Right renal pelvis (tissue), 4 donors: ENCODE measurements around the gene SUCO. TPM values are rescaled to one million over a fixed set of nuclear protein-coding genes. Genes with fewer than 3 reads are reported as not detected.
"Not testable (repeated sequence)": the region's sequence is repeated elsewhere in the genome, so short reads cannot be mapped to it uniquely, and the experiment has no call there.

Experiments used
- DNase-seq, 4 donors: peaks; one replicate each; pipeline ENCODE4 v3.0.0-alpha.2; 2013; ENCODE audit warnings: low read depth in 4 of 4, low spot score in 3 of 4, missing footprints in 1 of 4
- polyA plus RNA-seq, 4 donors: library from polyadenylated mRNA; unstranded; fragments of 120-200 nt; gene quantifications; one replicate each; pipeline ENCODE4 v1.2.1, GENCODE V29; 2013; ENCODE audit not compliant: insufficient read length in 4 of 4

SUCO gene
- polyA plus RNA-seq, 4 donors = 55.1 to 69.7 (median 65.1) TPM

DNA sequence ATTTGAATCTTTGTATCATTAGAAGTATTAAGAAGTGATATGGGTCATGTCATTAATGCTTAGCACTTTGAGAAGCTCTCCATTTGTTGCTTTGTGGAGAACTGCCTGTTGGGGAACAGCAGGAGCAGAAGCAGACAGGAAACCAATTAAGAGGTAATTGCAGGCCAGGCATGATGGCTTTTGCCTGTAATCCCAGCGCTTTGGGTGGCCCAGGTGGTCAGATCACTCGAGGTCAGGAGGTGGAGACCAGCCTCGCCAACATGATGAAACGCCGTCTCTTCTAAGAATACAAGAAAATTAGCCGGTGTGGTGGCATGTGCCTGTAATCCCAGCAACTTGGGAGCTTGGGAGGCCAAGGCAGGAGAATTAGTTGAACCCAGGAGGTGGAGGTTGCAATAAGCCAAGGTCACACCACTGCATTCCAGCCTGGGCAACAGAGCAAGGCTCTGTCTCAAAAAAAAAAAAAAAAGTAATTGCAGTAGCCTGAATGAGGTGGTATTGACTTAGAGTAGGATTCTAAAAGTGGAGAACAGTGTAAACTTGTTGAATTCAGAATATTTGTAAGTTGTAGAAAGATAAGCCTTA is 68.2 kb downstream of the SUCO start:
- no peak for DNase-seq

DNA sequence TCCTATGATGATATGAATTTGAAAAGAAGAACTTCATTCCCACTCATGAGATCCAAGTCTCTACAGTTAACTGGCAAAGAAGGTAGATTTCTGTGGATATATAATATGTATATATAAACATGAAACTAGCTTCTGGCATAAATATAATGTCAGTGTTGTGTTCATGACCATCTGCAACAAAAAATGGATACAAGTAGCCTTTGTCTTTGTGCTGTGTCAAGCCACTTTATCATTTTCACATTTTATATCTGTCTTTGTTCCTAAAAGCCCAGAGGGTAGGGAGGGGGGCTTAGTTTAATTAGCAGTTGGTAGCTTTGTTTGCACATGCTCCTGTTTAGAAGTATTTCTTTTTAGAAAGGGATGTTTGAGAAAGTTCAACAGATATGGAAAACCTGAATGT is 69.8 kb downstream of the SUCO start:
- DNase-seq = no peak

DNA sequence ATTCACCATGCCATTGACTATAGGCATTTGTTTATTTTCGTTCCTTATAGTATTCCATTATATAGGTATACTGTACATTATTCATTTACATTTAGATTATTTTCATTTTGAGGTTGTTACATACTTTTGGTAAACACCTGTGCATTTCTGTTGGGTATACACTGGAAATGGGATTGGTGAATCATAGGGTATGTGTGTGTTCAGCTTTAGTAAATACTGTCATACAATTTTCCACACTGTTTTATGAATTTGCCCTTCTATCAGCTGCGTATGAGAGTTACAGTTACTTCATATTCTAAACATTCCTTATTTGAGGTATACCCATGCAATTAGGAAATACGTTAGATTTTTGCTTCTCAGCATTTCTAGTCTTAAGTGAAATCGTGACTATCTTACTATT is 70.9 kb downstream of the SUCO start:
- no peak for DNase-seq

DNA sequence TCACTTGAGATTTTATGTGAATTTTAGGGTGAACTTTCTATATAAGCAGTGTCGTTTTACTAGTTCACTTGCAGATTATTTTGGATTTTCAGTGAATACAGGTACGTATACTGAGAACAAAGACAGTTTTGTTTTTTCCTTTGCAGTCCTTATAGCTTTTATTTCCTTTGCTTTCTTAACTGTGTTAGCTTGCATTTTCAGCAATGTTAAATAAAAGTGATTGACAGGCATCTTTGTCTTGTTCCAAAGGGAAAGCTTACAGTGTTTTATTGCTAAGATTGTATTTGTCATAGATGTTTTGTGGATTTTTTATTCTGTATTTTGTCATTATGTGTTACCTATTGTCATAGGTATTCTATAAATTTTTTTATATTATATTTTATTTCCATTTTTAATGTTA is 72.7 kb downstream of the SUCO start:
- no peak for DNase-seq

DNA sequence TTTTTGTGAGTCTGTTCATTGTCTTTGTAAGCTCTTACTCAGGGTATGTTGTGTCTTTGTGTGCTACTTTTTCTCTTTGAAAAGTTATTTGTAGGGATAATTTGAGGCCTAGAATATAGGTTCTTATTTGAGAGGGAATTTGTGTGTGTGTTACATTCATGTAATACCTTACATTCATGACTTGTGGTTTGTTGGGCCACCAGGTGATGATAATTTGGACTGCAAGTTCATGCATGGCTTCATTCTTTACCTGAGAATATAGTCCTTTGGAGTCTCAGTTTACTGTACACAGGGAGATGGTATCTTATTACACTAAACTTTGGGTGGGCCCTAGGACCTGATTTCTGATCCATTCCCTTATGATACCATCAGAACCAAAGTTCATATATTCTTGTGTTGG is 74.2 kb downstream of the SUCO start:
- DNase-seq = no peak

DNA sequence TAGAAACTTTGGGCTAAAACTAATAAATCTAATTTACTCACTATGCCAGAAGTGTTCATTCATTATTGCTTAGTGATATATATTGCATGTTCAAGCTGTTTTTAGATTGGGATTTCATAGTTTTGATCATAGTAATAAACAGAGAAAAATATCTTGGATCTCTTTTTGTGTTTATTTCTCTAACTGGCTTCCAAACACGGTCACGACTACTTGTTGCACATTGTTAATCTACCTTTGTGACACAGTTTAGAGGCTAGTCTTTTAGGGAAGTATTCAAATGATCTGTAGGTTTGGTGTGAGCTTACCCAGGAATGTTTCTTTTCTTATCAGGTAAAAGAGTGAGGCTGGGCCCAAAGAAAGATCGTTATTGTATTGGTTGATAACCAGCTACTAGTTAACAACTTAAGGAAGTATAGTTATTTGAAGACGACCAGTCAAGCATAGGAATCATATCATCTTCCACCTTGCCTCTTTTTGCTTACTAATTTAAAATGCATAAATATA is 75.2 kb downstream of the SUCO start:
- DNase-seq = no peak

DNA sequence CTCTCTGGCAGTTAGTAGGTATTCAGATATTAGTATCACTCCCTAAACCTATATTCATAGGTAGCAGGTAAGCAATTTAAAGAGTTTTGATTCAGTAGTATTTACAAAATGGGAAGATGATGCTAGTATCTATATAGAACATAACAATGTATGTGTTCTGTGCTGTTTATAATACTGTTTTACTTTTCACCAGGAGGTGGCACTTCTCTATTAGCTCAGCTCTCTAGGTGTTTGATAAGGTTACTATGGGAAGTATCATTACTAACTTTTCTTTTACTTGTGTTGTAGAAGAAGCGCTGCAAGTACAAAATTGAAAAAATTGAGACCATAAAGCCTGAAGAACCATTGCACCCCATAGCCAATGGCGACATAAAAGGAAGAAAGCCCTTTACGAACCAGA is 76.6 kb downstream of the SUCO start:
- DNase-seq = no peak

DNA sequence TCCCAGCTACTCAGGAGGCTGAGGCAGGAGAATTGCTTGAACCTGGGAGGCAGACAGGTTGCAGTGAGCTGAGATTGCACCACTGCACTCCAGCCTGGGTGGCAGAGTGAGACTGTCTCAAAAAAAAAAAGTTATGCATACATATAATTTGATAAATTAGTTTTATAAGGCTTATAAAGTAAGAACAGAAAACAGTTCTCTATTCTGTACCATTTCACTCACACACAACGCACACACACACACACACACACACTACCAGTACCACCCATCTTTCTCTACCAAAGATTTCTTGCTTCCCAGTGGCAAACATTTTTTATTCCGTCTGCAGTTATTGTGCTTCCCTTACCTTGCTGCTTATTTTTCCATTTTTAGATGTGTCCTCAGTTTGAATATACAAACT is 79.5 kb downstream of the SUCO start:
- DNase-seq = no peak

DNA sequence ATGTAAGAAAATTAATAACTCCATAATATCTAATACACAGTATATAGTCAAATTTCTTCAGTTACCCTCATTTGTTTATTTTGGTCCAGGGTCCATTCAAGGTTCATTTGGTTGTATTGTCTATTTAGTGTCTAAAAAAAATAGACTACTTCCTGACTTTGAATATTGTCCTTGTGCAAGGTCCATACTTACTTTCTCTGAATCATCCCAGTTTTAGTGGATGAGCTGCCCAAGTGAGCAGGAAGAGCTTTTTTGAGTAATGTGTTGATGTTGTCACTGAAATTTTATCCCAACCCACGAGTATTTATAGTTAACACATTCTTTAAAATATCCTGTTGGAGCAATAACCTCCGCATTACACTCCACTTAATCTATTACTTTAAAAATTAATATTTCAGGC is 80.3 kb downstream of the SUCO start:
- no peak for DNase-seq

DNA sequence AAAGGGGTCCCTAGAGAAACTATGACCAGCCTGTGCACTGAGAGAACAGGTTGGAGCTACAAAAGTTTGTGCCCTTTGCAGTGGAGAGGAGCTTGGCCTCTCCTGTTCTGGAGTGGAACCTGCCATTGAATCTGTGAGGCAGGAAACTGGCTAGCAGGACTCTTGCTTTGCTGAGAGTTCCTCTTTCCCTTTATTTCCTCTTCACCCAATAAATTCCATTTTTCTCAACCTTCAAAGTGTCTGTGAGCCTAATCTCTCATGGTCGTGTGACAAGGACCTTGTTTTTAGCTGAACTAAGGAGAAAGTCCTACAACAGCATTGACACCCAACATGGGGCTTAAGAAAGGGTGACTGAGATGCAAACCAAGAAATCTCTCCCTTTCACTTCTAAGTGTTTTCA is 83.2 kb downstream of the SUCO start:
- no peak for DNase-seq

DNA sequence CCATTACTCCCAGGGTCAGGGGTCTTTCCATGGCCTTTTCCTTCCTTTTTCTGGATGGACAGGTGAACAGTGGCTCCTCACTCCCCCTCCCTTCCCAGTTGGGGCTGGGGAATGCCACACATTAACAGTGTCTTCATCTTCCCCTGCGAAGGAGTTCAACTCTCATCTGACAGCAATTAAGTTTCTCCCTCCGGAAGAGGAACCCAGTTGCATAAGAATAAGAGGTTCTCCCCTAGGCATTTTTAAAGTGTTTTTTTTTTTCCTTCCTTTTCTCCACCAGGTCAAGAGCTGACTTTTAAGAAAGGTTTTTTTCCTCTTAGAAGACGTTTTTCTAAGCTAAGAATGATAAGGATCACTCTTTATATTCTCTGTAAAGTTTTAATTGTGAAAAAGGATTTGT is 83.7 kb downstream of the SUCO start:
- no peak for DNase-seq

DNA sequence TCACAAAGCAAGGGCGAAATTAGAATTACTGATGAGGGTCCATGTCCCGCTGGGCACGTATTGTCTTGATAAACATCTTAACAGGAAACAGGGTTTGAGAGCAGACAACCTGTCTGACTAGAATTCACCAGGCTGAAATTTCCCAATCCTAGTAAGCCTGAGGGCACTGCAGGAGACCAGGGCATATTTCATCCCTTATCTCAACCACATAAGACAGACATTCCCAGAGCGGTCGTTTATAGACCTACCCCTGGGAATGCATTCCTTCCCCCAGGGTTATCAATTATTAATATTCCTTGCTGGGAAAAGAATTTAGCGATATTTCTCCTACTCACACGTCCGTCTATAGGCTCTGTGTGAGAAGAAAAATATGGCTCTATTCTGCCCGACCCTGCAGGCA is 87.7 kb downstream of the SUCO start:
- DNase-seq = not testable (repeated sequence)

DNA sequence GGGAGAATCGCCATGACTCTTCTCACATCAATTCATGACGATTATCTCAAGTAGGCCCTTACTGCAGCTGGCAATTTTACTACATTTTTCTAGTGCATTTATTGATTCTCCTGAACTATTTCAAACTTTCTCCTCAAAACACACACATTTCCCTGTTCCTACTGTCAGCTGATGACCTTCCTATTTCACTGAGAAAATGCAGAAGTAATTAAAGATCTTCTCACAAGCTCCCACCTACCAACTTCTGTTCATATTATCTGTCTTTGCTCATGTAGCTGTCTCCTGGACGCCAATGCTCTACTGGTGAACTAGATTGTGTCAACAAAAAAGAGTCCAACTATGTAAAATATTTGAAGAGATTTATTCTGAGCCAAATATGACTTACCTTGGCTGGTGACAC is 89.6 kb downstream of the SUCO start:
- DNase-seq = no peak

DNA sequence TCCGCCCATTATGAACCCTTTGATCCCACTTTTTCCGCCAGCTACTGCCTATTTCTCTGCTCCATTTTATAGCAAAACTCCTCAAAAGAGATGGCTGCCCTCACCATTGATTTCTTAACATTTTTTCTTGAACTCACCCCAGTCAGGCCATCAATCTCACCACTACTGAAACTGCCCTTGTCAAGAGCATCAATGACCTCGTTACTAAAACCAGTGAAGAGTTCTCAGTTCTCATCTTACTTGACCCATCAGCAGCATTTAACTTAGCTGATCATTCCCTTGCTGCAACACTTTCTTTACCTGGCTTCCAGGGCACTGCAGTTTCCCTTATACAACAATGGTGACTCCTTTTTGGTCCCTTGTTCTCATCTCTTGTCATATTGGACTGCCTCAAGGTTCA is 90.8 kb downstream of the SUCO start:
- DNase-seq = no peak

DNA sequence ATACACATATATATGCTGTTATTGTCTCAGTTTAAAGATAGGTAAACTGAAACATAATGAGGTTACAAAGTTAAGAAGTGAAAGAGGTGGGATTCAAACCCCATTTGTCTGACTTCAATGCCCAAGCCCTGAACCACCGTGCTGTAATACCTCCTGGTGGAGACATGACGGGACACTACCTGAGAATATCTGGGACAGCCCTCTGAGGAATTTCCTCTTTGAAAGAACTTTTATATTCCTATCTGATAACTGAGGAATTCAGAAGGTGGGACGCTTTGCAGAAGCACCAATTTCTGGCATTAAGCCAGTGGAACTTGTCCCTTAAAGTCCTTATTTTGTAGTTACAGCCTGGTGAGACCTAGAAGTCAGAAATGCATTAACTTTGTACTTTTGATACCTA is 93.9 kb downstream of the SUCO start:
- DNase-seq = no peak

DNA sequence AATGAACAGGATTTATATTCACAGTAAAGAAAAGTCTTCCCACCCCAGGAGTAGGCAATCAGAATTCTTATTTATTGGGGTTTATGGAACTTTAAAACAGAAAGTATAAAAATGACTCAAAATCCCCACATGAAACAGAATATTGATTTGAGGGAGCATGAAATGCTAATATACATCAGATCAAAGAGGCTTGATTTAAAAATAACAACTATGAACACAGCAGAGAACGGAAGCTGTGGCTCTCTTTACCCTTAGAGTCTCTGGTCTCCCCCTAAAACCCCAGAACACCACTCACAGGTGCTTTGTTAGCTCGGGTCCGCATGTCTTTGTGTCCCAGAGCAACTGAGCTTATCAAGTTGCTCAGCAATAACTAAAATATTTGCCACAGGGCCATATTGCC is 94.8 kb downstream of the SUCO start:
- DNase-seq = no peak

DNA sequence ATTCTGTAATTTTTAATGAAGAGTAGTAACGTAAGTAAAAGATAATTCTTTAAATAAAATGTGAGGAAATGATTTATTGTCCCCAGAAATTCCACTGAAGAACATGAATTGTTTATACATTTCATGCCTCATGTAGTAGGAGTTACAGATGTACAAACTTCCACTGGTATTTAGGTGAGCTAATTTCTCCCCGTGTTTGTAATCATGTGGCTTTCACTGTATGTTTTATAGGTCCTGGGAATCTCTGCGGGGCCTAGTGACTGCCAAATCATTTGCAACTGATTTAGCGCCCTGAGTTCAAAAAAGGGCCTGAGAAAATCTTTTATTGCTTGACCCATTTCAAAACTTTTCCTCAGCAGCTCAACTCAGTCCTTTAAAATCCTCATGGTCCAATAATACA is 95.5 kb downstream of the SUCO start:
- no peak for DNase-seq

DNA sequence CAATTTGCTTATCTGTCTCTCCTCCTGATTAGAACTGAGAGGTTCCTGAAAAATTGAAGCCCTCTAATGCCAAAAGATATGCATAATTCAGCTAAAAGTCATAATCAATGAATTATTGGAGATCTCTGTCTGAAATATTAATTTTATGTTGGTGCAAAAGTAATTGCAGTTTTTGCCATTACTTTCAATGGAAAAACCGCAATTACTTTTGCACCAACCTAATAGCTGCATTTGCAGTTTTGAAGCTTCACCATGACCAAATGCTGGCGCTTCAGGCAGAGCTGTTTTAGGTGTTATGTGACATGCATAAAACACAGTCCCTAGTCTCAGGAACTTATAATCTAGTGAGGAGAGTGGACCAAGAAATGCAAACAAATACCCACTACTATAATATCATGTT is 96.2 kb downstream of the SUCO start:
- no peak for DNase-seq

DNA sequence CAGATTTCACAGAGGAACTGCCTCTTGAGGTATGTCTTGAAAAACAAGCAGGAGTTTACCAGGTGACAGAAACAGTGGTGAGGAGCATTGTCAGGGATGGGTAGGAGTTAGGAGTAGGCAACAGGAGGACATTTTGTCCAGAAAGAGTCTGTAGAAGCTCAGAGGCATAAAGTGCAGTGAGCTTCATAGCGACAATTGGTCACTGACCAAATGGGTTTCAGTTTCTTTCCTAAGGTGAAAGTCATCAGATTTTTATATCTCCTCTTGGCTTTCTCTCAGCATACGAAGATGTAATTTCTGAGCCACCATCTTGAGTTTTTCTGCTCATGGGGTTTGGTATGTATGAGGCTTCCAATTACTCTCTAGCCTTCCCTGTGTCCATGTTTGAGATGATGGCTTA is 96.7 kb downstream of the SUCO start:
- no peak for DNase-seq

DNA sequence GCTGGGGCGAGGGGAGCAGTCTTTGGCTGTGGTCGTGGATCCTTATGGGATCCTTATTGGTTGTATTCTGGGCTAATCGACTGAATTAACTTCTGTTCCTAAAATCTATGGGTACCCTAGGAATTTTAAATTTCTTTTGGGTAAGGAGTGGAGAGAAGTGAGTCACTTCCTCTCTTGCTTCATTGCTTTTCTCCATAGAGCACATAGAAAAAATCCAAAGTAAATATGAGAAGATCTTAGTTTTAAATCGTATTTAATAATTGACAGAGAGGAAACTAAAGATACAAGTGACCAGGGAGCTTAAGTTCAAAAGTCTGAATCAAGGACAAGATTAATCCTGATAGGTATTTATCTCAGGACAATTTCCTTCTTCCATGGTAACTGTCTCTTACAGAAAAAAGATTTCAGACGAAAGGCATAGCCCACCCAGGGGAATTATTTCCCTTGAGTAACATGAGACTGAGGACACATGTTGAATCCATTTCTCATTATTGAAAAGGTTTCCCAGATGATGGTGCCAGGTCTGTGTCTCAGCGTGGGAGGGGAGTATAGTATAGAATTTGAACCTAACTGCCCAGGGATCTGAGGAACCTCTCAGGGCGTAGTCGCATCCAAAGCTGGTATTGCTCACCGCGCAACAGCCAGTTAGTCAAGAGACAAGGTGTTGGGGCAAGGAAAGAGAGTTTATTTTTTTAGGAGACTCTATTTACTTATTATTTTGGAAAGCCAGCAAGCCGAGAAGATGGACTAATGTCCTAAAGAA is 97.3 kb downstream of the SUCO start:
- no peak for DNase-seq

DNA sequence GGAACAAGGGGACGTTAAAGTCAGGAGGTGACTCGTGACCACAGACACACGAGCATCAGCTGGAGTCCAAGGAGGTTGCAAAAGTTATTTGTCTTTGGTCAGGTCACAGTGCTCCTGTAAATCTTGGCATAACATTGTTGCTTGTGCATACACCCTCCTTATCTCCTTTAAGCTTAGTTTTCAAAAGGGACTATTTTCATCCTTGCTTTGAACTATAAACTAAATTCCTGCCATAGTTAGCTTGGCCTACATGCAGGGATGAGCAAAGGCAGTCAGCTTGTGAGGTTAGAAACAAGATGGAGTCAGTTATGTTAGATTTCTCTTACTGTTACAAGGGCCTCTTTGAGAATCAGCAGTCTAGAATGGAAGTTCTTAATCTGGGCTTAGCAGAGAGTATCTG is 97.9 kb downstream of the SUCO start:
- no peak for DNase-seq

DNA sequence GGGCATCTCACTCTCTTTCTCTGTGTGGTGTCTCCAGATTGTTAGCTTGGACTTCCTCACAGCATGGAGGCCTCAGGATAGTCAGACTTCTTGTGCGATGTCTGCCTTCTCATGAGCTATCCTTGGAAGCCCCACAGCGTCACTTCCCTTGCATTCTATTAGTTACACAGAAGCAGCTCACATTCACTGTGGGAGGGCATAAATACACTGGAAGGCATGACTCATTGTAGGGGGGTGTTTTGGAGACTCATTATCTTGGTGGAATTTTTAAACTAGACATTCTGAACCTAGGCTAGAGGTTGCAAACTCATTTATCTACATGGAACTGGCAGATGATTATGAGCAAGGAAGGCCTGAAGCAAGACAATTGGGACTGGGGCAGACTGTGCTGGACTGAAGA is 104.6 kb downstream of the SUCO start:
- DNase-seq = no peak

DNA sequence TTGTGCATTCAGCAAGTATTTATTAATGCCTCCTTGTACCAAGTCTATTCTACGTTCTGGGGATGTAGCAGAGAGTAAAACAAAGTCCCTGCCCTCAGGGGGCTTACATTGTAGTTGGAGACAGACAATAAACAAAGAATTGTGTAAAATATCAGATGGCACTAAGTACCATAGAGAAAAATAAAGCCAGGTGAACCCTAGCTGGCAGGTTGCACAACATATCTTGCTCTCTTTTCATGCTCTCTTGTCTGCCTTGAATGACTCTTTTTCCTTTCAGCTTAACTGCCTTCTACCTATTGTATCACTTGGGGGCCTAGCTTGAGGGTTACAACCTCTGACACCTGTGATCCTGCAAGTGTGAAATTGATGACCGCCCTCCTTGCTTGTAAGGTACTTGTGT is 105.3 kb downstream of the SUCO start:
- no peak for DNase-seq
